Esophagus muscularis mucosa (tissue), 4 donors: Measurements from ENCODE around the gene SHOC2. TPM values are rescaled to one million over a fixed set of nuclear protein-coding genes. Genes with fewer than 3 reads are reported as not detected.

Experiments
- DNase-seq: peaks from one replicate; pipeline ENCODE4 v3.0.0-alpha.2; 2017; ENCODE audit errors: extremely low spot score
- H3K27ac ChIP-seq, 4 donors: fragments of 200-600 bp; sonication (generic); replicated peaks in 1 of 4; 1 replicate in 3 of 4; 2 replicates in 1 of 4; pipeline ENCODE4 v1.5.1; 2016 to 2019; ENCODE audit warnings: mild to moderate bottlenecking in 1 of 4
- H3K27me3 ChIP-seq, 4 donors: fragments of 200-600 bp; sonication (generic); one replicate each; pipeline versions ENCODE4 v1.5.1 to v1.6.0; 2016 to 2019
- H3K36me3 ChIP-seq, 4 donors: fragments of 200-600 bp; sonication (generic); one replicate each; pipeline ENCODE4 v1.5.1; 2016 to 2019
- H3K4me1 ChIP-seq, 4 donors: fragments of 200-600 bp; sonication (generic); one replicate each; pipeline ENCODE4 v1.5.1; 2016 to 2019
- H3K4me3 ChIP-seq, 4 donors: fragments of 200-600 bp; sonication (generic); 1 replicate in 2 of 4; 2 replicates in 2 of 4; pipeline ENCODE4 v1.5.1; 2016 to 2019; ENCODE audit warnings: mild to moderate bottlenecking in 4 of 4, moderate library complexity in 1 of 4
- H3K9me3 ChIP-seq, 4 donors: fragments of 200-600 bp; sonication (generic); 1 replicate in 3 of 4; 2 replicates in 1 of 4; pipeline ENCODE4 v1.5.1; 2016 to 2019
- EP300 ChIP-seq: sonication (generic); formaldehyde crosslinking; IDR thresholded peaks from one replicate; pipeline ENCODE4 v1.6.1; 2017; ENCODE audit warnings: antibody characterized with exemption
- POLR2A ChIP-seq: fragments of 450-650 bp; IDR thresholded peaks from one replicate; pipeline ENCODE4 v1.6.1; 2017; ENCODE audit warnings: antibody characterized with exemption, moderate library complexity, mild to moderate bottlenecking, low read depth
- POLR2AphosphoS5 ChIP-seq, 2 donors: sonication (generic); formaldehyde crosslinking; IDR thresholded peaks; one replicate each; pipeline ENCODE4 v1.6.1; 2017; ENCODE audit warnings: antibody characterized with exemption in 2 of 2
- WGBS: methylation state at CpG from one replicate; pipeline ENCODE4 v1.1.5; 2018; 5-methylcytosine and 5-hydroxymethylcytosine counted together
- intact Hi-C: fragments of 100-400 bp; cut with DNase I; formaldehyde crosslinking; loops from one replicate; pipeline ENCODE4 v1.15.1; 2023
- total RNA-seq, 4 donors: library from RNA; depleted of rRNA; stranded (reverse); fragments of >200 nt; gene quantifications; one replicate each; pipeline versions ENCODE4 v1.1.0 to v1.2.1, GENCODE V29; 2016
- TF ChIP-seq, protein P1 (sequence below), 3 experiments: fragments of 200-600 bp in 2 of 3; fragments of 450-650 bp in 1 of 3; sonication (generic) in 2 of 3; IDR thresholded peaks; one replicate each; pipeline ENCODE4 v1.5.1; 2017 to 2019; ENCODE audit warnings: antibody characterized with exemption in 3 of 3, mild to moderate bottlenecking in 2 of 3, moderate library complexity in 1 of 3

Gene SHOC2
- total RNA-seq, 4 donors from 2014 or later, result 45.7 to 72.7 (median 55.3) TPM

DNA sequence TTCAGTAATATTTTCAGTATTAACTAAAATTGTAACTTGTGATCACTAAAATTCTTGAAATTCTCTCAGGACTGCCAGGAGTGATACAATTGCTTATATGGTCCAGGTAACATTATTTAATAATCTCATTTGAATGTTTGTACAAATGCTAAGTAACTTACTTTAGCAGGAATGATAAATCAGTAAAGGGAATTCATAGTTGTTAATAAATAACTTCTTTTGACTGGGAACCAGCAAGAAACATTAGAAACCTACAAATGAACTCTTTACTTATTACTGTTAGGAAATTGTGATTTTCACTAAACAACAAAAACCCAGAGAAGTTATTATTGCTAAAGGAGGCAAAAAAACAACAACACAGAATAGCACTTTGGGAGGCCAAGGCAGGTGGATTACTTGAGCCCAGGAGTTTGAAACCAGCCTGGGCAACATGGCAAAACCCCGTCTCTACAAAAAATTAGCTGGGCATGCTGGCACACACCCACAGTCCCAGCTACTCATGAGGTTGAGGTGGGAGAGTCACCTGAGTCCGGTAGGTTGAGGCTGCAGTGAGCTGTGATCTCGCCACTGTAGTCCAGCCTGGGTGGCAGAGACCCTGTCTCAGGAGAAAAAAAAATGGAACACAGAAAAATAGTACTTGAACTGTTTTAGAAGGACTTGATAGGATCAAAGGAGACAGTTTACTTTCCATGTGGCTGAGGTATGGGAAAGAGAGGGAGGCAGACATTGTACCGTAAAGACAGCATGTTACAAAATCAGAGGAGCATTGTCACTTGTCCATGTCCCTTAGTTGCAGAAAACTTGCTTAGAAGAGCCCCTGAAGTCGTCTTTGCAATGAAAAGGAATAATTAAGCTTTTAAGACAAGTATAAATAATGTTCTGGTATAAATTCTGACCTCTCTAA lies 53.1 kb downstream of the SHOC2 start:
- Histone ChIP-seq H3K27me3 (no peaks in the 10 kb centered on the region), H3K9me3 (no peaks in the 10 kb centered on the region), H3K4me1 (peaks cover 5 to 23% (median 15%) of the 10 kb centered on the region in 4 donors), H3K27ac (no peak overlapping the region), H3K36me3 (no peaks in the 10 kb centered on the region), H3K4me3 (no peak overlapping the region)
- no peak for DNase-seq
- TF ChIP-seq, protein P1, sequence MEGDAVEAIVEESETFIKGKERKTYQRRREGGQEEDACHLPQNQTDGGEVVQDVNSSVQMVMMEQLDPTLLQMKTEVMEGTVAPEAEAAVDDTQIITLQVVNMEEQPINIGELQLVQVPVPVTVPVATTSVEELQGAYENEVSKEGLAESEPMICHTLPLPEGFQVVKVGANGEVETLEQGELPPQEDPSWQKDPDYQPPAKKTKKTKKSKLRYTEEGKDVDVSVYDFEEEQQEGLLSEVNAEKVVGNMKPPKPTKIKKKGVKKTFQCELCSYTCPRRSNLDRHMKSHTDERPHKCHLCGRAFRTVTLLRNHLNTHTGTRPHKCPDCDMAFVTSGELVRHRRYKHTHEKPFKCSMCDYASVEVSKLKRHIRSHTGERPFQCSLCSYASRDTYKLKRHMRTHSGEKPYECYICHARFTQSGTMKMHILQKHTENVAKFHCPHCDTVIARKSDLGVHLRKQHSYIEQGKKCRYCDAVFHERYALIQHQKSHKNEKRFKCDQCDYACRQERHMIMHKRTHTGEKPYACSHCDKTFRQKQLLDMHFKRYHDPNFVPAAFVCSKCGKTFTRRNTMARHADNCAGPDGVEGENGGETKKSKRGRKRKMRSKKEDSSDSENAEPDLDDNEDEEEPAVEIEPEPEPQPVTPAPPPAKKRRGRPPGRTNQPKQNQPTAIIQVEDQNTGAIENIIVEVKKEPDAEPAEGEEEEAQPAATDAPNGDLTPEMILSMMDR (IDR thresholded peaks at IDR 0.05), result no peak
- TF ChIP-seq POLR2A (no peak), POLR2AphosphoS5 (IDR thresholded peaks at IDR 0.05) (no peak), EP300 (no peak)
- intact Hi-C loops, result no loop called here
- 86% methylated on average over 5 of the region's 5 CpGs for WGBS

DNA sequence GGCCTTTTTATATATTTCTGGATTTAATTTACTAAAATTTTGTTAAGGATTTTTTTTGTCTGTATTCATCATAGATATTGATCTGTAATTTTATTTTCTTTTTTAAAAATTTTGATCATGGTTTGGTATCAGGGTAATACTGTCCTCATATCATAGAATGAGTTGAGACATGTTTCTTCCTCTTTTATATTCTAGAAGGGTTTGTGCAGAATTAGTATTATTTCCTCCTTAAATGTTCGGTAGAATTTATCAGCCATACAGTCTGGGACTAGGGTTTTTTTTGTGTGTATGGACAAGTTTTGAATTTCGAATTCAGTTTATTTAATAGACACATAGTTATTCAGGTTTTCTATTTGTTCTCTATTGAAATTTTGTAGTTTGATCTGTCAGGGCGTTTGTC lies 54.0 kb downstream of the SHOC2 start:
- Histone ChIP-seq H3K9me3 (no peaks in the 10 kb centered on the region), H3K27ac (no peak overlapping the region), H3K4me1 (peaks cover 12 to 29% (median 20%) of the 10 kb centered on the region in 4 donors), H3K4me3 (no peak overlapping the region), H3K36me3 (no peaks in the 10 kb centered on the region), H3K27me3 (no peaks in the 10 kb centered on the region)
- no peak for DNase-seq
- 97% methylated on average over 3 of the region's 3 CpGs for WGBS
- TF ChIP-seq EP300, result no peak
- TF ChIP-seq, protein P1 (IDR thresholded peaks at IDR 0.05), result no peak
- no peak for TF ChIP-seq POLR2A
- no peak for TF ChIP-seq POLR2AphosphoS5 (IDR thresholded peaks at IDR 0.05)
- intact Hi-C loops, result no loop called here

DNA sequence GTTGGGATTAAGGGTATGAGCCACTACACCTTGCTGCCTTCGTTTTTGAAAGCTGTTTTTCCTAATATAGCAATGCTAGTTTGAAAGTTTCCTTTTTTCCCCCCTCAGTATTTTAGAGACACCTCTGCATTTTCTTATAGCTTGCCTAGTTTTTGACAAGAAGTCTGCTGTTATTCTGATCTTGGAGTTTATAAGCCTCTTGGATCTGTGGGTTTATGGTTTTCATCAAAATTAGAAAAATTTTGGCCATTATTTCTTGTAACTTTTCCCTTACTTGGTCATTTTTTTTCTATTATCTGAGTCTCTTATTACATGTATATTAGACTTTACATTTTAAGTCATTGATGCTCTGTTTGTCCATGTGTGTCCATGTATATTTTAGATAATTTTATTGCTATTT lies 57.2 kb downstream of the SHOC2 start:
- DNase-seq, result no peak
- H3K4me3 ChIP-seq, result no peak overlapping the region
- H3K27me3 ChIP-seq, result no peaks in the 10 kb centered on the region
- H3K9me3 ChIP-seq, result no peaks in the 10 kb centered on the region
- peaks cover 8 to 17% (median 16%) of the 10 kb centered on the region in 4 donors for H3K4me1 ChIP-seq
- intact Hi-C loops, result no loop called here
- TF ChIP-seq, protein P1 (IDR thresholded peaks at IDR 0.05), result no peak
- TF ChIP-seq EP300 (no peak), POLR2AphosphoS5 (IDR thresholded peaks at IDR 0.05) (no peak), POLR2A (no peak)
- H3K36me3 ChIP-seq, result no peaks in the 10 kb centered on the region
- no peak overlapping the region for H3K27ac ChIP-seq
- WGBS, result 90% methylated on average over 1 of the region's 1 CpG

DNA sequence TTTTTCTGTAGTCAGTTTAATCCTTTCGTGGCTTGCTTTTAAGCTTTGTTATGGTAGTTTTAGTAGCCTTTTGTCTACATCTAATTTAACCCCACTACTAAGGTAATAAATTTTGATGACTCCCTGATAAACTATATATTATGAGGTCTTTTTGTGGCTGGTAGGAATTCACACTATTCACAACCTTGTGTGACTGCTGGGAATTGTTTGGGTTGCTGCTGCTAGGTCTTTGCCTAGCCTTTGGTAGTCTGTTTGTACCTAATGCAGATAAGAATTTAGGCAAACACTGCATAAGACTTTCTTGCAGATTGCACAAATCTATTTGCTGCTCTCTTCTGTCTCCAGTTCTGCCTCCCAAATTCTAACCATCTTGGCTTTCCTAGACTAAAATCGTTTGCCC lies 58.3 kb downstream of the SHOC2 start:
- H3K4me3 ChIP-seq, result no peak overlapping the region
- DNase-seq, result no peak
- 95% methylated on average over 2 of the region's 2 CpGs for WGBS
- intact Hi-C loops, result no loop called here
- no peak overlapping the region for H3K27ac ChIP-seq
- TF ChIP-seq EP300, result no peak
- no peak for TF ChIP-seq POLR2AphosphoS5 (IDR thresholded peaks at IDR 0.05)
- TF ChIP-seq, protein P1 (IDR thresholded peaks at IDR 0.05), result no peak
- TF ChIP-seq POLR2A, result no peak
- no peaks in the 10 kb centered on the region for H3K9me3 ChIP-seq
- H3K27me3 ChIP-seq, result no peaks in the 10 kb centered on the region
- peaks cover 8 to 17% (median 12%) of the 10 kb centered on the region in 4 donors for H3K4me1 ChIP-seq
- H3K36me3 ChIP-seq, result no peaks in the 10 kb centered on the region
